NCI-H1092 (cell line): ENCODE data around the gene PFKFB1.
"Not testable (repeated sequence)": the region's sequence is repeated elsewhere in the genome, so short reads cannot be mapped to it uniquely, and the experiment has no call there.

ENCODE experiments used
- DNase-seq: peaks from one replicate; lab custom pipeline; 2025; lab: John Stamatoyannopoulos, UW

Gene PFKFB1

DNA sequence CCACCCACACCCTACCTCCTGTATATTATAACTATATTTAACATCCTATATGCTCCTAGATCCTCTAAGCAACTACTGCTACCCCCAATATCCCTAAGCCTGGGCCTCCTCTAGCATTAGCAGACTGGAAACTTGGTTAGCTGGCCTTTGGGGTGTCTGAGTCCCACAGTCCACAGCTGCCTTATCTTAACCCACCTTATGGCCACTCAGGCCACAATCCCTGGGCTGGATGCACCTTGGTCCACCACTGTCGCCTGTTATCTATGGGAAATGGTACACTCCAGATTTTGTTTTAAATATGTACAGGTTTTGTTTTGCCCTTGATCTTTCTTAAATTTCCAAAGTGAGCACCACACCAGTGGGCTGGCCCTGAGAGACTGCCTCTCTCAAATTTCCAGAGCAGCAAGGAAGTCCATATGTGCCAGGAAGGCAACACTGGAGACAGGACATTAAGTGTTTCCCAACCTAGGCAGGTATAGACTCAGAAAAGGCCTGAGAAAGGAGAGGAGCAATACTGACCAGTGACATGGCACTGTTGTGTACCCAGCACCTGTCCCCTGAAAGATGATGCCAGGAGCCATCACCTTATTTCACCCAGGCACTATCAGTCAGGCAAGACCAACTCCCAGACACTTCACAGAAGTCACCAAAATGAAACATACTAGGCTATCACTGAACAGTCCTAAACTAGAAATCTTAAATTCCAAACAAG lies 921 bp downstream of the PFKFB1 start:
- DNase-seq, result no peak

DNA sequence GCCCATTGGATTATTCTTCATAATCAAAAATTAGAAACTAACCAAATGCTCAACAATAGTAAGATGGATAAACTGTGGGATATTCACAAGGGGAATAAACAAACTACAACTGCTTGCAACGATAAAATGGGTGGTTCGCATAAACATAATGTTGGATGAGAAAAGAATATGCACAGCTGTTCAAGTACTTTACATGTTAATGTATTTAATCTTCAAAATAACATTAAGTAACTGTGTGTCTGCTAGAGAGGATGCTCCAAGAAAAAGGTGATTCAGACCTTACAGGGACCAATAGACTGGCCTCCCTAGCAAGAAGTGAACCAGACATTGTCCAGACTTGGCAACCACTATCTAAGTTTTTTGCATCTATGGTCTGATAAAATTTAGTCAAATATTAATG lies 2.3 kb downstream of the PFKFB1 start:
- no peak for DNase-seq

DNA sequence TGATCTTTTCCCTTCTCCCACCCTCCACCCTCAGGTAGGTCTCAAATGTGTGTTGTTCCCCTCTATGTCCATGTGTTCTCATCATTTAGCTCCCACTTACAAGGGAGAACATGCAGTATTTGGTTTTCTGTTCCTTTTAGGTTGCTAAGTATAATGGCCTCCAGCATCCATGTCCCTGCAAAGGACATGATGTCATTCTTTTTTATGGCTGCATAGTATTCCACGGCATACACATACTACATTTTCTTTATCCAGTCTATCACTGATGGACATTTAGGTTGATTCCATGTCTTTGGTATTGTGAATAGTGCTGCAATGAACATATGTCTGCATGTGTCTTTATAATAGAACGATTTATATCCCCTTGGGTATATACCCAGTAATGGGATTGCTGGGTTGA lies 10.7 kb downstream of the PFKFB1 start:
- DNase-seq, result not testable (repeated sequence)

DNA sequence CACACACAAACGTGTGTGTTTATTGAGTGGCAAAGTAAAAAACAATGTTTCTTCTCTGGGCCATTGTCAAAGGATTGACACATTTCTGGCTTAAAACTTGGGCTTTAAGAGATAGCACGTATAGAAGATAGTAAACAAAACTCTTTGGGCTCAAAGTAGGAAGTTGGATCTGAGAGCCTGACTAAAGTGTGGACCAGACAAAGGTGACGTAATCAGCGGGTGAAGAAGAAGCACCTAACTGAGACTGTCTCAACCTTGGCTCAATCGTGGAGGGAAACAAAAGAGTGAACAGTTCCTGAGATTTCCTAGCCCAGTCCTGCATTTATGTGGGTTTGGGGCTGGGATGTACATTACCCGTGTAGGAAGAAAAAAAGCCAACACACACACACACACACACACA lies 13.7 kb downstream of the PFKFB1 start:
- no peak for DNase-seq

DNA sequence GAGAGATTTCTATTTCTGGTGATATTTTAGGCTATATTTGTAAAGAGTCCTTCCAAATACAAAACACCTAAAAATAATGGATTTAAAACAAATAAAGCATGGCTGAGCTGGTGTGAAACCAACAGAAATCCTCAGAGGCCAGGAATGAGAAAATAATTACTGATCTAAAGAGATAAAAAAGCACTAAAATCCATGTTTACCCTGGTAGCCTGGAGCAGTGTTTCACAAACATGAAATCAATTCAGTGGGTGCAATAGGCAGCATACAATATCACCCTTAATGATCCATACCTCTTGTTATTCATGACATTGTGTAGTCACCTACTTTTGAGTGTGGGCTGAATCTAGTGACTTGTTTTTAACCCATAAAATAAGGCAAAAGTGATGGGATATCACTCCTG lies 14.6 kb downstream of the PFKFB1 start:
- DNase-seq, result no peak

DNA sequence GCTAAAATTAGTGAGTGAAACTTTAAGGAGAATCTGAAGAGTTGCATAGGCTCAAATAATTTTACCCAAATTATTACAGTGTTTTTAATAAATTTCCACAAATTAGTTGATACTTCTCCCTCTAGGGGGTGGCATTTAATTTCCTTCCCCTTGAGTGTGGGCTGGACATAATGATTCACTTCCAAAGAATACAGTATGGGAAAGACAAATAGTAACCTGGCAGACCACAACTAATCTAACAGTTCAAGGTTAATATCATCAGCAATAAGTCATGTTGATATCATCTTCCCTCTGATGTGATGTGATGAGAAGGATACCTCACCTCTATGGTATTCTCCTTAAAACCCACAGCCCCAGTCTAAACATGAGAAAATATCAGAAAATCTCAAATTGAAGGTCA lies 15.5 kb downstream of the PFKFB1 start:
- no peak for DNase-seq

DNA sequence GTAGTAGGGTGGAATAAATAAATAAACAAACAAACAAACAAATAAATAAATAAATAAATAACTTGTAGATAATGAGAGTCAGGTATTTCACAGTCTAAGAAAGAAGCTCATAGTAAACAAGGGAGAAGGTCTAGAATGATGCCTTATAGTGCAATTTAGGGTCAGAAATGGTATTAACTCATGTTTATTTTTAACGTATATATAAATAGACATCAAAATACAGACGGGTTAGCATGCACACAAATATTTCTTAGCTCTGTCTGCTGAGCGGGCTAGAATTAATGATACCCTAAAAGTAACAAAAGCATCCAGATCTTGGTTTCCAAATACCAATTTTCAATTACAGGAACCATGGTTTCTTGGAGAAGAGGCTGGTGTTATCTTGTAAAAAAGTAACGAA lies 16.6 kb downstream of the PFKFB1 start:
- DNase-seq, result no peak

DNA sequence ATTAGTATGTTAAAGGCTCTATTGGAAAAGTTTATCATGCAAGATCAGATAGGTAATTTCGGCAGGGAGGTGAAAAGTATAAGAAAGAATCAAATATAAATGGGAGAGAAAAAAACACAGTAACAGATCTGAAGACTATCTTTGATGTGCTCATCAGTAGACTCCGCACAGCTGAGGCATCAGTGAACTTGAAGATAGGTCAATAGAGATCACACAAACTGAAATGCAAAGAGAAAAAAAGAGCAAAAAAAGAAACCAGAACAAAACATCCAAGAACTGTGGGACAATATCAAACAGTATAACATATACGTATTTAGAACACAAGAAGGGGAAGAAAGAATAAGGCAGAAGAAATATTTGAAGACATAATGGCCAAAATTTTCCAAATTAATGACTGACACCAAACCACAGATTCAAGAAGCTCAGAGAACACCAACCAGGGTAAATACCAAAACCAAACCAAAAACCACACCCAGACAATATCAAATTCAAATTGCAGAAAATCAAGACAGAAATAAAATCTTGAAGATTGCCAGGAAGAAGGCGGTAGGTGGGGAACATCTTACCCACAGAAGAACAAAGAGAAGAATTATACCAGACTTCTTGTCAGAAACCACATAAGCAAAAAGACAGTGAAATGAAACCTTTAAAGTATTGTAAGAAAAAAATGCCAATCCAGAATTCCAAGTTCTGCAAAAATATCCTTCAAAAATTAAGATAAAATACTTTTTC lies 29.1 kb downstream of the PFKFB1 start:
- no peak for DNase-seq

DNA sequence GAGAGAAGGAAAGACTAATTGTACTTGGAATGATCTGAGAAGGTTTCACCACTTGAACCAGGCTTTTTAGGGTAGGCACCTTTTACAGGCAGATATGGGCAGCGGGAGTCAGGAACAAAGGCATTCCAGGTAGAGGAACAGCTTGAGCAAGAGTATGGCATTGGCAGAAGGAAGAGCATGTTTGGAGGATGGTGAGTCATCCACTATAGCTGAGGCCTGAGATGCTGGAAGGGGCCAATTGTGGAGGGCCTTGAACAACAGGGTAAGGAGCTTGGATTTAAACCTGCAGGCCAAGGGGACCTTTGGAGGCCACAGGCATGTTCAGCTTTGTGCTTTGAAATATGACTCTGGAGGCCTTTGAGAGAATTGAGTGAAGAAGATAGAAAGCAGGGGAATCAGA lies 32.2 kb downstream of the PFKFB1 start:
- DNase-seq, result no peak

DNA sequence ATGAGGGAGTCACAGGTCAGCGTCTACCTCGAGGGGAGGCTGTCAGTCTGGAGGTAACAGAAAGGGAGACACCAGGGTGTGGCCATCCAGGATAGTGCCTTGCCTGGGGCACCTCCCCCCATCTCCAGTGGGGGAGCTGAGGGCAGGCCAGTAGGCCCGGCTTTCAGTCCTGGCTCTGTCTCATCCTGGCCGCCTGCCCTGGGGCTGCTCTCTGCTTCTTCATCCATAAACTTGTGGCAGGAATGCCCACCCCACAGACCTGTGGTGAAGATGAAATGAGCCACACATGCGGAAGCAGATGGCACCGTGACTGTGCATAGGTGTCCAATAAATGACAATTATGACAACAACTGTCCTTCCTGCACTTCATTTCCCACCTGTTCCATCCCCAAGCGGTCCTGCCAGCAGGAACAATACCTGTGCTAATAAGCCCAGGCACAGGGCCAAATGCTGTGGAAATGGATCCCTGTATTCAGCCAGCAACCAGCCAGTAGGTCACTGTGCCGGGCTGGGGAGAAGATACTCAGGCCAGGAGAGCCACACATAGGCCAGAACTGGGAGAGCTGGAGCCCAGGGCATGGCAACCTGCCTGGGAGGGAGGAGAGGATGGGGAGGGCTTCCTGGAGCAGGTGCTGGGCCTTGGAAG lies 43.1 kb downstream of the PFKFB1 start:
- peak; percentile 87 for DNase-seq

DNA sequence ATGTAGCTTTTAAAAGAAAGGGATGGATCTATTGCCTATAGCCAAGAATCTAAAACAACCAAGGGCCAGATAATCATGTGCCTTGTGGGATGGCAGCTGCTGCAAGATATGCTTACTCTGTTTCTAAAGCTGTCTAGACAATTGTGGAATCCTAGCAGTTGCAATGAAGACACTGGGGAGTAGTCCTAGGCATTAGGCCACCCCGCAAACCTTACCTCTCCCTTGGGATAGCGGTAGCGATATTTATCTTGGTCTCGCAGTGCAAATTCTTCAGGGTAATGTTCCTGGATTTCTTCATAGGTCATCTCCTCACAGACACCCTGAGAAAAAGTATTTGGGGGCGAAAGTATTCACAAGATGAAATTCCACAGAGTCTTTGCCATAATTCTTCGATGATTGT lies 48.8 kb downstream of the PFKFB1 start:
- no peak for DNase-seq

DNA sequence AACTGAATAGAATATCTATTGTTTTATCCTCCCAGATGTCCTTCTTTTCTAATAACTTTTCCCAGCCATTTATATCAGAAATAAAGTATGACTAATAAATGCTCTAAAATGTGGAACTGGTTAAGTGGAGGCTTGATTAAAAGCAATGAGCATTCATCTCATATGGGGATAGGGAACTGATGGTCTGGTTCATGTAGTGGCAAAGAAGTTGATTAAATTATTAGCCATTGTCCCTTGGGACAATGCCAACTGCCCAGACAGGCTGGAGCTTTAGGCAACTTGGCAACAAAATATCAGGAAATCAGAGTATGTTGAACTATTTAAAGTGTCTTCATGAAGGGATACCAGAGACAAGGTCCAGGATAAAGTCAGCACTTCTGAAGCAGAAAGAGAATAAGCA lies 49.2 kb downstream of the PFKFB1 start:
- no peak for DNase-seq

DNA sequence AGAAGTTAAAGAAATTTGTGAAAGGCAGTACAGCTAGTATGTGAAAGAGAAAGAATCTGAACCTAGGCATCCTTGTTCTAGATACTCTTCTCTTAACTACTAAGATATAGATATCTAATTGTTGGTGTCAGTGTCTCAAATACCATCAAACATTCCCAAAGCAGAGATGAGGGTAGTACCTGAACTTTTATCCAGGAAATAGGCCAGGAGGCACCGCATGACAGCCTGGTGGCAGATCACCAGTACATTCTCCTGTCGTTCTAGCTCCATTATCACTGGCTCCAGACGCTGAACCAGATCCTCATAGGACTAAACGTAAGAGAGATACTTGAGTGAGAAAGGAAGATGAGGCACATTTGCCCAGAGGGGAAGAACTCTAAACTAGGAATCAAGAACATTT lies 56.6 kb downstream of the PFKFB1 start:
- no peak for DNase-seq

DNA sequence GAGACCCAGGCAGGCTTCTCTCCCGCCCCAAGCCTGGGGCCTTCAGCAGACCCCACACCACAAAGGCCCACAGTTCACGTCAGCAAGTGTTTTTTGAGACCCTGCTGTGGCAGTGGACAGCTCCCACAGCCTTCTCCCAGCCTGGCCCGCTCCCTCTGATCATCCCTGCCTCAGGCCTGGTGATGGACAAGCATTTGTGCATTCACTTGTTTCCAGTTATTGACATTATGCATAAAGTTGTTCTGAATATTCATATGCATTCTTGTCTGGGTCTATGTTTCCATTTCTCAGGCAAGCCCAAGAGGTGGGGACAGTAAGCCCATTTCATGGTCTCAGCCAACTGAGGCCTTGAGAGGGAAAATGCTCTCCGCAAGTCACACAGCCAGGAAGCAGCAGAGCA lies 58.7 kb downstream of the PFKFB1 start:
- no peak for DNase-seq

DNA sequence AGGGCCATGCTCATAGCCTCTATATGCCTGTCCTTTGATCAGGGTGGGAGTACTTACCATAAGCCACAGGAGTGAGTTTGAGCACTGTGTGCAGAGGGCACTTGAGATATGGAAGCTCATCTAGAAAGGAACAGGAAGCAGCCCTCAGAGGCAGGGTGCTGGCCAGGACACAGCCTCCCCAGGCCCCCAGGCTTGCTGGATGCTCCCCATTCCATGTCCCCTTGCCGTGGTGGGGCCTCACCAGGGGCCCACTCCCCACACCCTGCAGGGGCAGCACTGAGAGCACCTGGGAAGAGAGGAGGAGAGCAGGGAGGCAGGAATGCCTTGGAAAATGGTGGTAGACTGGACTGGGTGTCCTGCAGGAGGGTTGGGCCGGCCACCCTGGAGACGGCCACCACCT lies 59.1 kb downstream of the PFKFB1 start:
- DNase-seq, result no peak

DNA sequence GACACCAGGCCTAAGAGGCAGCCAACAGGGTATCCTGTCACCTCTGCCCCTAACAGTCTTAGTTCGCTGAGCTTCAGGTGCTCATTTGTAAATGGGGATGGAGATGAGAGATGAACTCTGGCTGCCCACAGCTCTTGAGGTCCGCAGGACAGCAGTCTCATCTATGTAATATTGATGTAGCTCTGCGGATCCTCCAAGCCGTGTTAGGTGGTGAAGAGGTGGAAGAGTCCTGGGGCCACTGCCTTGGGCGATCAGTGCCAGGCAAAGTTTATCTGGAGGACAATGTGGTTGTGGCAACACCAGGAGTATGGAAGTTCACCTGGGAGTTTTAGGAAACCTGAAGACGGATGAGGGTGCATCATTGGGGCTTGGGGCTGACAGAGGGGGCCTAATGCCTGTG lies 59.9 kb downstream of the PFKFB1 start:
- no peak for DNase-seq

DNA sequence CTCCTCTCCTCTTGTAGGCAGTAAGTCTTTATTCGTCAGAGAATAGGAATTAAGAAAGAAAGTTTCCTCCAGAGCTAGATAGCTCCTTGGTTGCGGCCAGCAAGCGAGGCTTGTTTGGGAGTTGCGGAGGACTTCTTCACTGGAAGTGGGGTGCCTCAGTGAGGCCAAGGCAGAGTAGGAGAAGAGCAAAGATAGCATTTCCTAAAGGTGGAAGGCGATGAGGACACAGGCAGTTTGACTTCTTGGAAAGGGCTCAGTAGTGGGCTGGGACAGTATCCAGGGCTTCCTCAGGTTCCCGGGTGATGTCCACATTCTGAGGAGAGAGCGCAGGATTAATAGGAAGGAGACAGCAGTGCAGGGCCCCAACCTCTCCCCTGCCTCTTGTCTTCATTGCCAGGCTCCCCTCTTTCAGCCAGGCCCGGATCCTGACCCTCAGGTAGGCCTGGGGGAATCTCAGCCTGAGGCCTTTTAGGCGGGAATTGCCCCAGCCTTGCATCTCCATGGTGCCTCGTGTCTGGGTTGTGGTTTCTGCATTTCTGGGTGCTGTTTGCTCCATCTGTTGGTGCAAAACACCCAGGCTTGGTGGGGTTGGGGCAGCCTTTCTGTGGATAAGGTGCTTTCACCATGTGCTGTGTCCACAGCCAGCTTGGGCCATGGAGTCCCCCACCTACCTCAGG lies 60.7 kb downstream of the PFKFB1 start:
- no peak for DNase-seq

DNA sequence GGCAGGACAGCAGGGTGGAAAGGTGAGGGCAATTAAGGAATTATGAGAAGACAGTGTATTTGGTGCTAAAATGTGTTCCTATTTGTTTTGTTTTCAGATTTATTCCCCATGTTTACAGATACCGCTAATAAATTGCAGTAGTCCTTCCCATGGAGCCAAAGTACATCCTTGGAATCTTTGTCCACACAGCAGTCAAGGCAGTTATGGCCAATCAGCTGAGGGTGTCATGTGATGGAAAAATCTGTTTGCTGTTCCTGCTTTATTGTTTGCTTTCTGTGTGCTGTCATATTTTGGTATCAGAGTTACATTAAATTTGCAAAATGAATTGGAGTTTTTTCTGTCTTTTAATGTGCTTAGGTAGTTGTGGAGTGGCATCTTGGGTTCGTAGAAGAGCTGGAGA lies 62.9 kb downstream of the PFKFB1 start:
- no peak for DNase-seq

DNA sequence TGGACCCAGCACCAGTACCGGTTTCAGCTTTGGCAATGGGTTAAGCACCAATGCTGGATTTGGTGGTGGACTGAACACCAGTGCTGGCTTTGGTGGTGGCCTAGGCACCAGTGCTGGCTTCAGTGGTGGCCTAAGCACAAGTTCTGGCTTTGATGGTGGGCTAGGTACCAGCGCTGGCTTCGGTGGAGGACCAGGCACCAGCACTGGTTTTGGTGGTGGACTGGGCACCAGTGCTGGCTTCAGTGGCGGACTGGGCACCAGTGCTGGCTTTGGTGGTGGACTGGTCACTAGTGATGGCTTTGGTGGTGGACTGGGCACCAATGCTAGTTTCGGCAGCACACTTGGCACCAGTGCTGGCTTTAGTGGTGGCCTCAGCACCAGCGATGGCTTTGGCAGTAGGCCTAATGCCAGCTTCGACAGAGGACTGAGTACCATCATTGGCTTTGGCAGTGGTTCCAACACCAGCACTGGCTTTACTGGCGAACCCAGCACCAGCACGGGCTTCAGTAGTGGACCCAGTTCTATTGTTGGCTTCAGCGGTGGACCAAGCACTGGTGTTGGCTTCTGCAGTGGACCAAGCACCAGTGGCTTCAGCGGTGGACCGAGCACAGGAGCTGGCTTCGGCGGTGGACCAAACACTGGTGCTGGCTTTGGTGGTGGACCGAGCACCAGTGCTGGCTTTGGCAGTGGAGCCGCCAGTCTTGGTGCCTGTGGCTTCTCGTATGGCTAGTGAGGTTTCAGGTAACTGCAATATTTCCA lies 63.5 kb downstream of the PFKFB1 start:
- DNase-seq, result no peak

DNA sequence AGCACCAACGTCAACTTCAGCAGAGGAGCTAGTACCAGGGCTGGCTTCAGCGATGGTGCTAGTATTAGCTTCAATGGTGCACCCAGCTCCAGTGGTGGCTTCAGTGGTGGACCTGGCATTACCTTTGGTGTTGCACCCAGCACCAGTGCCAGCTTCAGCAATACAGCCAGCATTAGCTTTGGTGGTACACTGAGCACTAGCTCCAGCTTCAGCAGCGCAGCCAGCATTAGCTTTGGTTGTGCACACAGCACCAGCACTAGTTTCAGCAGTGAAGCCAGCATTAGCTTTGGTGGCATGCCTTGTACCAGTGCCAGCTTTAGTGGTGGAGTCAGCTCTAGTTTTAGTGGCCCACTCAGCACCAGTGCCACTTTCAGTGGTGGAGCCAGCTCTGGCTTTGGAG lies 65.1 kb downstream of the PFKFB1 start:
- DNase-seq, result no peak

DNA sequence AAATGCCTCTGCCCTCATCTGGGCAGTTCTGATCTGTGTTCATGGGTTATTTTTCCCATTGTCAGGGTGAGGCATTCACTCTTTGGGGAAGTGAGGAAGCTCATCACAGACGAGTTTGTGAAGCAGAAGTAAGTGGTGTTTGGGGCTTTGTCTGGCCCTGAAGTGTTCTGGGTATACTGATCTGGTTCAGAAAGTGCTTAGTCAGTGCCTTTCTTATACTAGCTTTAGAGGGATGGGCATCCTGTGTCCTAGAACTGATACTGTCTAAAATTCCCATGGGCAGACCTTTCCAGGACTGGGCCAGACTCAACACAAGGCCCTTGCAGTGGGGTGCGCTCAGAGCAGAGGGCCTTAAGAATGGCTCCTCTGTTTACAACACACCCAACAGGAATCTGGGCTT lies 67.0 kb downstream of the PFKFB1 start:
- DNase-seq, result no peak

DNA sequence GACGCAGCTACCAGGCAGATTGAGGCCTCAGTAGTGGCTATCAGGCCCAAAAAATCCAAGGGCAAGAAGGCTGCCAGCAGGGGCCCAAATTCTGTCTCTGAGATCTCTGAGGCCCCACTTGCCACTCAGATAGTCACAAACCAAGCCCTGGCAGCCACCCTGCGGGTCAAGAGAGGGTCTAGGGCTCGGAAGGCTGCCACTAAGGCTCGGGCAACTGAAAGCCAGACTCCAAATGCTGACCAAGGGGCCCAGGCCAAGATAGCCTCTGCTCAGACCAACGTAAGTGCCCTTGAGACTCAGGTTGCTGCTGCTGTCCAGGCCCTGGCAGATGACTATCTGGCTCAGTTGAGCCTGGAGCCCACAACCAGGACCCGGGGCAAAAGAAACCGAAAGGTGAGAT lies 70.6 kb downstream of the PFKFB1 start:
- DNase-seq, result no peak
